Left hindlimb (tissue), 1 donor: ENCODE data around the gene MYPN.
"Not testable (repeated sequence)": the region's sequence is repeated elsewhere in the genome, so short reads cannot be mapped to it uniquely, and the experiment has no call there.

Experiments
- DNase-seq: peaks from one replicate; pipeline ENCODE4 v3.0.0-alpha.2; 2018

The MYPN gene, protein sequence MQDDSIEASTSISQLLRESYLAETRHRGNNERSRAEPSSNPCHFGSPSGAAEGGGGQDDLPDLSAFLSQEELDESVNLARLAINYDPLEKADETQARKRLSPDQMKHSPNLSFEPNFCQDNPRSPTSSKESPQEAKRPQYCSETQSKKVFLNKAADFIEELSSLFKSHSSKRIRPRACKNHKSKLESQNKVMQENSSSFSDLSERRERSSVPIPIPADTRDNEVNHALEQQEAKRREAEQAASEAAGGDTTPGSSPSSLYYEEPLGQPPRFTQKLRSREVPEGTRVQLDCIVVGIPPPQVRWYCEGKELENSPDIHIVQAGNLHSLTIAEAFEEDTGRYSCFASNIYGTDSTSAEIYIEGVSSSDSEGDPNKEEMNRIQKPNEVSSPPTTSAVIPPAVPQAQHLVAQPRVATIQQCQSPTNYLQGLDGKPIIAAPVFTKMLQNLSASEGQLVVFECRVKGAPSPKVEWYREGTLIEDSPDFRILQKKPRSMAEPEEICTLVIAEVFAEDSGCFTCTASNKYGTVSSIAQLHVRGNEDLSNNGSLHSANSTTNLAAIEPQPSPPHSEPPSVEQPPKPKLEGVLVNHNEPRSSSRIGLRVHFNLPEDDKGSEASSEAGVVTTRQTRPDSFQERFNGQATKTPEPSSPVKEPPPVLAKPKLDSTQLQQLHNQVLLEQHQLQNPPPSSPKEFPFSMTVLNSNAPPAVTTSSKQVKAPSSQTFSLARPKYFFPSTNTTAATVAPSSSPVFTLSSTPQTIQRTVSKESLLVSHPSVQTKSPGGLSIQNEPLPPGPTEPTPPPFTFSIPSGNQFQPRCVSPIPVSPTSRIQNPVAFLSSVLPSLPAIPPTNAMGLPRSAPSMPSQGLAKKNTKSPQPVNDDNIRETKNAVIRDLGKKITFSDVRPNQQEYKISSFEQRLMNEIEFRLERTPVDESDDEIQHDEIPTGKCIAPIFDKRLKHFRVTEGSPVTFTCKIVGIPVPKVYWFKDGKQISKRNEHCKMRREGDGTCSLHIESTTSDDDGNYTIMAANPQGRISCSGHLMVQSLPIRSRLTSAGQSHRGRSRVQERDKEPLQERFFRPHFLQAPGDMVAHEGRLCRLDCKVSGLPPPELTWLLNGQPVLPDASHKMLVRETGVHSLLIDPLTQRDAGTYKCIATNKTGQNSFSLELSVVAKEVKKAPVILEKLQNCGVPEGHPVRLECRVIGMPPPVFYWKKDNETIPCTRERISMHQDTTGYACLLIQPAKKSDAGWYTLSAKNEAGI (N-terminal part only)

DNA sequence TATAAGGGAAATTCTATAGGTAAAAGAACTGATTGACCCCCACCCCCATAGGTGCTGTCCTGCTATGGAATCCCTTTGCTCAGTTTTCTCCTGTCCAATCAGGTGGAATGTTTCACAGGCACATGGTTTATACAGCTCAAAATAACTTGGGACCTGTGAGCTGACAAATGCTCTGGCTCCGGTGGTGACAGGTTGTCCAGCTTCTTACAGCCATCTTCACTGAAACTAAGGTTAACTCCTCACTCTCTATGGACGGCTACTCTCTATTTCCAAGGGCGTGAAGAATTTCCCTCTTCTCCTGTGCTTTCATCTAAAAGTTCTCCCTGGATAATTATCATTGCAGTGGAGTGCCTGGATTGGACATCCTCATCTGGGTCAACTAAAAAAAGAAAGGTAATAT lies at the start of gene MYPN:
TSS of gene MYPN (plus strand) at position 158 of the 400 bp plus-strand sequence. CDS start 11,951 bp downstream, outside the sequence.
- no peak for DNase-seq

GRCh38 chr10:68067029-68067428 lies 42.3 kb upstream of the MYPN start:
- no peak for DNase-seq

GRCh38 chr10:68067508-68067907 lies 41.8 kb upstream of the MYPN start:
- DNase-seq, result no peak

GRCh38 chr10:68073631-68074030 lies 35.7 kb upstream of the MYPN start:
- DNase-seq, result no peak

- no peak for DNase-seq
These were observed 35.1 kb upstream of the MYPN start for GRCh38 chr10:68074031-68074774.

GRCh38 chr10:68074775-68075549 lies 34.3 kb upstream of the MYPN start, which contains the start of gene HERC4:
HERC4 (minus strand) TSS chr10:68075283; CDS start chr10:68073108, 2,175 bp downstream.
- peak; percentile 98 for DNase-seq

GRCh38 chr10:68075550-68076004 lies 33.7 kb upstream of the MYPN start:
- DNase-seq, result no peak

DNA sequence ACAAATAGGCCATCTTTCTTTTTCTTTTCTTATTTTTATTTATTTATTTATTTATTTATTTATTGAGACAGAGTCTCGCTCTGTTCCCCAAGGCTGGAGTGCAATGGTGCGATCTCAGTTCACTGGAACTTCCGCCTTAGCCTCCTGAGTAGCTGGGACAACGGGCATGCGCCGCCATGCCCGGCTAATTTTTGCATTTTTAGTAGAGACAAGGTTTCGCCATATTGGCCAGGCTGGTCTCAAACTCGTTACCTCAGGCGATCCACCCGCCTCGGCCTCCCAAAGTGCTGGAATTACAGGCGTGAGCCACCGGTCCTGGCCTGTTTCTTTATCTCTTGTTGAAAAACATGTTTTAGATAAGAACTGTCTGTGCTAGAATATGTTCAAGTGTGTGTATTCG lies 33.2 kb upstream of the MYPN start:
- DNase-seq, result not testable (repeated sequence)

DNA sequence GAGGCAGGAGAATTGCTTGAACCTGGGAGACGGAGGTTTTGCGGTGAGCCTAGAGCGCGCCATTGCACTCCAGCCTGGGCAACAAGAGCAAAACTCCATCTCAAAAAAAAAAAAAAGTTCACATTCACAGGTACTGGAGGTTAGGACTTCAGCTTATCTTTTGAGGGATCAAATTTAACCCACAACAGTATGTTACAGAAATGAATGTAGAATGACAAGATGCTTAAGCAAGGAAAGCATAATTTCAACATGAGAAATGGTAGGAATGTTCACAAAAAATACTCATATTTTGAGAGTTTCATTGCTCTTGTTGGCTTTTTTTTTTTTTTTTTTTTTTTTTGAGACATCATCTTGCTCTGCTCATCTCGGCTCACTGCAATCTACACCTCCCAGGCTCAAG lies 32.3 kb upstream of the MYPN start:
- DNase-seq, result no peak

- no peak for DNase-seq
These were observed 29.9 kb upstream of the MYPN start for GRCh38 chr10:68079434-68079833.

DNA sequence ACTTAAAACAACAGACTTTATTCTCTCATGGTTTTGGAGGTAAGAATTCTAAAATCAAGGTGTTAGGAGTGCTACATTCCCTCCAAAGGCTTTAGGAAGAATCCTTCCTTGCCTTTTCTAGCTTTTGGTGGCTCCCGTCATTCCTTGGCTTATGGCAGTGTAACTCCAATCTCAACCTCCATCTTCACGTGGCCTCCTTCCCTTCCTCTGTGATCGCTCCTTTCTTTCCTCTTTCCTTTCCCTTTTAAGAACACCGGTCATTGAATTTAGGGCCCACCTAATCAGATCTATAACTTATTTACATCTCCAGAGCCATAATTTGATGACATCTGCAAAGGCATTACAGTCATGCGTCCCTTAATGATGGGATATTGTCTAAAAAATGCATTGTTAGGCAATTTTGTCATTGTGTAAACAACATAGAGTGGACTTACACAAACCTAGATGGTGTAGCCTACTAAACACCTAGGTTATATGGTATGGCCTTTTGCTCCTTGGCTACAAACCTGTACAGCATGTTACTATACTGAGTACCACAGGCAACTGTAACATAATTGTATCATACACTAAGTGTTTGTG lies 28.3 kb upstream of the MYPN start:
- no peak for DNase-seq

GRCh38 chr10:68081916-68082315 lies 27.4 kb upstream of the MYPN start:
- DNase-seq, result no peak

DNA sequence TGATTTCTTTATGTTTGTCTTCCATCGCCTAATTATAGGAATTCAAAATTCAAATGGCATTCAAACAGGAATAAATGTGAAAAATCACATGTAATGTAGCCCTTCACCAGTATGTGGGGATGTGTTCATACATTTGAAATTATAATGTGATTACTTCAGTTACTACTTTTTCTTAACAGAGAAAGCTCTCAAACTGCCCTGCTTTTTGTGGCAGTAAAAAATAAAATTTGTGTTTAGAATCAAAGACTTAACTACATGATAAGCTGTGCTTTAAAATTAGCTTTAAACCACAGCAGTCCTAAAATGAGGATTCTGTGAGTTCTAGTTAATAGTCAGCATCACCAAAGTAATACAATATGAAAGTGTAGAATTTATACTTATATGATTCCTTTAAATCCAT lies 26.4 kb upstream of the MYPN start:
- DNase-seq, result no peak

- DNase-seq, result no peak
These were observed 25.3 kb upstream of the MYPN start for GRCh38 chr10:68083953-68084352.

DNA sequence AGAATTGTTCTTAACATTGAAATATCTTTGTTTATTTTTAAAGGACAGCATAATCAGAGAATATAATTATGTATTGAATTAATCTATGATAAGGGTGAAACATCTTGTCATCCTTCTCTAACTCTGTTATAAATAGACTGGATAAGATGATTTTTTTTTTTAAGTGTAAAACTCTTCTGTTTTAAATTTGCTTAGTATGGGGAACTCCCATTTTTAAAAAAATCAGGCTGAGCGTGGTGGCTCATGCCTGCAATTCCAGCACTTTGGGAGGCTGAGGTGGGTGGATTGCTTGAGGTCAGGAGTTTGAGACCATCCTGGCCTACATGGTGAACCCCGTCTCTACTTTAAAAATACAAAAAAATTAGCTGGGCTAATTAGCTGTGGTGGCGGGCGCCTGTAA lies 24.8 kb upstream of the MYPN start:
- no peak for DNase-seq

GRCh38 chr10:68086011-68086410 lies 23.3 kb upstream of the MYPN start:
- no peak for DNase-seq

- no peak for DNase-seq
These were observed 22.2 kb upstream of the MYPN start for GRCh38 chr10:68086910-68087684.

- DNase-seq, result no peak
These were observed 21.4 kb upstream of the MYPN start for GRCh38 chr10:68087685-68088401.

- no peak for DNase-seq
These were observed 20.5 kb upstream of the MYPN start for GRCh38 chr10:68088740-68089139.
